Measurements from ENCODE around the gene ZNF32.

The ZNF32 gene

GRCh38 chr10:43676901-43677300, 28.2 kb upstream of the ZNF32 start:
- Histone ChIP-seq H2BK12ac (ENCODE audit: low read length) (no peak overlapping the region), H3K36me3 (replicated peaks in 1 of 2; ENCODE audit: control insufficient read depth in 2 of 2, insufficient read depth in 2 of 2, low read length in 2 of 2) (no peaks in the 10 kb centered on the region), H4K8ac (ENCODE audit: low read depth, low read length) (no peak overlapping the region), H2AFZ (ENCODE audit: low read length) (no peak overlapping the region), H3K23ac (ENCODE audit: low read depth, low read length, poor library complexity) (no peak overlapping the region), H3K9ac (ENCODE audit: low read depth, low read length, poor library complexity) (no peak overlapping the region), H3K27me3 (ENCODE audit: control insufficient read depth in 3 of 3, insufficient read depth in 3 of 3, low read depth in 1 of 3, low read length in 3 of 3) (peaks cover 0 to 7% (median 0%) of the 10 kb centered on the region in 3 experiments), H2AK5ac (ENCODE audit: low read depth, low read length) (no peak overlapping the region), H3K4me2 (ENCODE audit: insufficient read depth, low read length, poor library complexity, severe bottlenecking) (no peak overlapping the region), H3K14ac (ENCODE audit: low read length) (no peak overlapping the region), H3K4ac (ENCODE audit: low read length) (no peak overlapping the region), H3K79me1 (ENCODE audit: low read depth, low read length) (no peaks in the 10 kb centered on the region), H3K9me3 (replicated peaks in 1 of 2; ENCODE audit: control insufficient read depth in 2 of 2, insufficient read depth in 1 of 2, low read depth in 1 of 2, low read length in 2 of 2) (no peaks in the 10 kb centered on the region), H2BK120ac (ENCODE audit: low read depth, low read length) (no peak overlapping the region), H4K91ac (ENCODE audit: low read depth, low read length, poor library complexity) (no peak overlapping the region), H2BK5ac (ENCODE audit: low read length) (no peak overlapping the region), H3K27ac (replicated peaks; ENCODE audit: low read length) (no peak overlapping the region), H3K18ac (ENCODE audit: low read length) (no peak overlapping the region), H2BK15ac (ENCODE audit: low read length) (no peak overlapping the region), H3K4me1 (ENCODE audit: control insufficient read depth in 2 of 2, insufficient read depth in 1 of 2, low read depth in 1 of 2, low read length in 2 of 2) (no peaks in the 10 kb centered on the region), H3K4me3 (ENCODE audit: low read length in 2 of 2) (no peak overlapping the region)
- WGBS, 2 donors (ENCODE audit: extremely low coverage in 2 of 2, insufficient read length in 2 of 2, insufficient replicate concordance in 1 of 2) = no CpG with 5 or more reads among the region's 7 CpGs
- DNase-seq (ENCODE audit: low spot score) = no peak

GRCh38 chr10:43676331-43676730, 27.6 kb upstream of the ZNF32 start:
- H3K18ac ChIP-seq (ENCODE audit: low read length) = no peak overlapping the region
- H2BK5ac ChIP-seq (ENCODE audit: low read length) = no peak overlapping the region
- no CpG with 5 or more reads among the region's 4 CpGs for WGBS, 2 donors (ENCODE audit: extremely low coverage in 2 of 2, insufficient read length in 2 of 2, insufficient replicate concordance in 1 of 2)
- no peak overlapping the region for H3K23ac ChIP-seq (ENCODE audit: low read depth, low read length, poor library complexity)
- no peak overlapping the region for H3K4me2 ChIP-seq (ENCODE audit: insufficient read depth, low read length, poor library complexity, severe bottlenecking)
- H3K79me1 ChIP-seq (ENCODE audit: low read depth, low read length) = no peaks in the 10 kb centered on the region
- no peak overlapping the region for H3K4ac ChIP-seq (ENCODE audit: low read length)
- H4K91ac ChIP-seq (ENCODE audit: low read depth, low read length, poor library complexity) = no peak overlapping the region
- H2BK15ac ChIP-seq (ENCODE audit: low read length) = no peak overlapping the region
- H2BK12ac ChIP-seq (ENCODE audit: low read length) = no peak overlapping the region
- no peak overlapping the region for H3K4me3 ChIP-seq (ENCODE audit: low read length in 2 of 2)
- peaks cover 0 to 8% (median under 1%) of the 10 kb centered on the region in 3 experiments for H3K27me3 ChIP-seq (ENCODE audit: control insufficient read depth in 3 of 3, insufficient read depth in 3 of 3, low read depth in 1 of 3, low read length in 3 of 3)
- H3K4me1 ChIP-seq (ENCODE audit: control insufficient read depth in 2 of 2, insufficient read depth in 1 of 2, low read depth in 1 of 2, low read length in 2 of 2) = no peaks in the 10 kb centered on the region
- no peak overlapping the region for H3K14ac ChIP-seq (ENCODE audit: low read length)
- H2BK120ac ChIP-seq (ENCODE audit: low read depth, low read length) = no peak overlapping the region
- H4K8ac ChIP-seq (ENCODE audit: low read depth, low read length) = no peak overlapping the region
- DNase-seq (ENCODE audit: low spot score) = no peak
- H3K36me3 ChIP-seq (replicated peaks in 1 of 2; ENCODE audit: control insufficient read depth in 2 of 2, insufficient read depth in 2 of 2, low read length in 2 of 2) = no peaks in the 10 kb centered on the region
- H2AK5ac ChIP-seq (ENCODE audit: low read depth, low read length) = no peak overlapping the region
- no peak overlapping the region for H3K27ac ChIP-seq (replicated peaks; ENCODE audit: low read length)
- no peak overlapping the region for H2AFZ ChIP-seq (ENCODE audit: low read length)
- H3K9me3 ChIP-seq (replicated peaks in 1 of 2; ENCODE audit: control insufficient read depth in 2 of 2, insufficient read depth in 1 of 2, low read depth in 1 of 2, low read length in 2 of 2) = no peaks in the 10 kb centered on the region
- no peak overlapping the region for H3K9ac ChIP-seq (ENCODE audit: low read depth, low read length, poor library complexity)

- Histone ChIP-seq H2AFZ (ENCODE audit: low read length) (no peak overlapping the region), H3K36me3 (replicated peaks in 1 of 2; ENCODE audit: control insufficient read depth in 2 of 2, insufficient read depth in 2 of 2, low read length in 2 of 2) (no peaks in the 10 kb centered on the region), H3K4me1 (ENCODE audit: control insufficient read depth in 2 of 2, insufficient read depth in 1 of 2, low read depth in 1 of 2, low read length in 2 of 2) (no peaks in the 10 kb centered on the region), H3K4me2 (ENCODE audit: insufficient read depth, low read length, poor library complexity, severe bottlenecking) (no peak overlapping the region), H2BK15ac (ENCODE audit: low read length) (no peak overlapping the region), H2BK12ac (ENCODE audit: low read length) (no peak overlapping the region), H3K9ac (ENCODE audit: low read depth, low read length, poor library complexity) (no peak overlapping the region), H3K4ac (ENCODE audit: low read length) (no peak overlapping the region), H3K27ac (replicated peaks; ENCODE audit: low read length) (no peak overlapping the region), H3K14ac (ENCODE audit: low read length) (no peak overlapping the region), H2BK5ac (ENCODE audit: low read length) (no peak overlapping the region), H4K8ac (ENCODE audit: low read depth, low read length) (no peak overlapping the region), H3K79me1 (ENCODE audit: low read depth, low read length) (no peaks in the 10 kb centered on the region), H2AK5ac (ENCODE audit: low read depth, low read length) (no peak overlapping the region), H4K91ac (ENCODE audit: low read depth, low read length, poor library complexity) (no peak overlapping the region), H3K18ac (ENCODE audit: low read length) (no peak overlapping the region), H3K23ac (ENCODE audit: low read depth, low read length, poor library complexity) (no peak overlapping the region), H3K27me3 (ENCODE audit: control insufficient read depth in 3 of 3, insufficient read depth in 3 of 3, low read depth in 1 of 3, low read length in 3 of 3) (peaks cover 0 to 17% (median 5%) of the 10 kb centered on the region in 3 experiments), H3K9me3 (replicated peaks in 1 of 2; ENCODE audit: control insufficient read depth in 2 of 2, insufficient read depth in 1 of 2, low read depth in 1 of 2, low read length in 2 of 2) (no peaks in the 10 kb centered on the region), H2BK120ac (ENCODE audit: low read depth, low read length) (no peak overlapping the region), H3K4me3 (ENCODE audit: low read length in 2 of 2) (no peak overlapping the region)
- no peak for DNase-seq (ENCODE audit: low spot score)
- no CpG with 5 or more reads among the region's 13 CpGs for WGBS, 2 donors (ENCODE audit: extremely low coverage in 2 of 2, insufficient read length in 2 of 2, insufficient replicate concordance in 1 of 2)
These were observed 26.0 kb upstream of the ZNF32 start for GRCh38 chr10:43674553-43675210.

- Histone ChIP-seq H2BK120ac (ENCODE audit: low read depth, low read length) (no peak overlapping the region), H3K27me3 (ENCODE audit: control insufficient read depth in 3 of 3, insufficient read depth in 3 of 3, low read depth in 1 of 3, low read length in 3 of 3) (peaks cover 0 to 25% (median 5%) of the 10 kb centered on the region in 3 experiments), H3K4ac (ENCODE audit: low read length) (no peak overlapping the region)
These were observed 24.8 kb upstream of the ZNF32 start for GRCh38 chr10:43673471-43673870.

More at GRCh38 chr10:43673471-43673870, 24.8 kb upstream of the ZNF32 start:
- Histone ChIP-seq H3K23ac (ENCODE audit: low read depth, low read length, poor library complexity) (no peak overlapping the region), H3K4me2 (ENCODE audit: insufficient read depth, low read length, poor library complexity, severe bottlenecking) (no peak overlapping the region), H3K36me3 (replicated peaks in 1 of 2; ENCODE audit: control insufficient read depth in 2 of 2, insufficient read depth in 2 of 2, low read length in 2 of 2) (no peaks in the 10 kb centered on the region), H3K27ac (replicated peaks; ENCODE audit: low read length) (no peak overlapping the region), H3K9me3 (replicated peaks in 1 of 2; ENCODE audit: control insufficient read depth in 2 of 2, insufficient read depth in 1 of 2, low read depth in 1 of 2, low read length in 2 of 2) (no peaks in the 10 kb centered on the region), H2BK15ac (ENCODE audit: low read length) (no peak overlapping the region), H2AK5ac (ENCODE audit: low read depth, low read length) (no peak overlapping the region), H4K91ac (ENCODE audit: low read depth, low read length, poor library complexity) (no peak overlapping the region), H3K4me1 (ENCODE audit: control insufficient read depth in 2 of 2, insufficient read depth in 1 of 2, low read depth in 1 of 2, low read length in 2 of 2) (no peaks in the 10 kb centered on the region), H3K9ac (ENCODE audit: low read depth, low read length, poor library complexity) (no peak overlapping the region), H3K79me1 (ENCODE audit: low read depth, low read length) (peaks cover 2% of the 10 kb centered on the region), H3K18ac (ENCODE audit: low read length) (no peak overlapping the region), H2BK5ac (ENCODE audit: low read length) (no peak overlapping the region), H3K4me3 (ENCODE audit: low read length in 2 of 2) (no peak overlapping the region), H2BK12ac (ENCODE audit: low read length) (no peak overlapping the region), H4K8ac (ENCODE audit: low read depth, low read length) (no peak overlapping the region), H3K14ac (ENCODE audit: low read length) (no peak overlapping the region), H2AFZ (ENCODE audit: low read length) (no peak overlapping the region)
- DNase-seq (ENCODE audit: low spot score) = no peak
- no CpG with 5 or more reads among the region's 7 CpGs for WGBS, 2 donors (ENCODE audit: extremely low coverage in 2 of 2, insufficient read length in 2 of 2, insufficient replicate concordance in 1 of 2)

All from neuronal stem cell (in vitro differentiated cells).